Measurements from ENCODE around the gene NPIPB2.

NPIPB2 gene

GRCh38 chr16:11977376-11978041 is 35.7 kb upstream of the NPIPB2 start:
- no peak for TF ChIP-seq RAD21 (IDR thresholded peaks at IDR 0.05; ENCODE audit: low read depth)
- no peak for TF ChIP-seq EGR1 (IDR thresholded peaks at IDR 0.05)
- no peak for TF ChIP-seq CEBPB (IDR thresholded peaks at IDR 0.05)
- no peak for TF ChIP-seq REST (IDR thresholded peaks at IDR 0.05; ENCODE audit: low read depth)
- TF ChIP-seq ZBTB7A (IDR thresholded peaks at IDR 0.05; ENCODE audit: low read depth), result no peak
- no peak for TF ChIP-seq USF1 (IDR thresholded peaks at IDR 0.05)
- no peak for TF ChIP-seq YY1 (IDR thresholded peaks at IDR 0.05; ENCODE audit: low read depth)
- TF ChIP-seq EP300 (IDR thresholded peaks at IDR 0.05; ENCODE audit: borderline replicate concordance), result no peak
- no peak for TF ChIP-seq FOXM1 (IDR thresholded peaks at IDR 0.05; ENCODE audit: borderline replicate concordance, low read depth)
- no peak for TF ChIP-seq CREB1 (IDR thresholded peaks at IDR 0.05; ENCODE audit: low read depth)
- no peak for TF ChIP-seq NFIC (IDR thresholded peaks at IDR 0.05)
- TF ChIP-seq TCF12 (IDR thresholded peaks at IDR 0.05; ENCODE audit: low read depth), result no peak
- no peak for TF ChIP-seq MAX (IDR thresholded peaks at IDR 0.05)
- TF ChIP-seq TEAD4 (IDR thresholded peaks at IDR 0.05), result no peak
- TF ChIP-seq TAF1 (IDR thresholded peaks at IDR 0.05; ENCODE audit: low read depth), result no peak

GRCh38 chr16:11976850-11977375 is 35.1 kb upstream of the NPIPB2 start:
- no peak for TF ChIP-seq REST (IDR thresholded peaks at IDR 0.05; ENCODE audit: low read depth)
- TF ChIP-seq FOXM1 (IDR thresholded peaks at IDR 0.05; ENCODE audit: borderline replicate concordance, low read depth), result no peak
- TF ChIP-seq USF1 (IDR thresholded peaks at IDR 0.05), result no peak
- no peak for TF ChIP-seq TCF12 (IDR thresholded peaks at IDR 0.05; ENCODE audit: low read depth)
- no peak for TF ChIP-seq EGR1 (IDR thresholded peaks at IDR 0.05)
- TF ChIP-seq EP300 (IDR thresholded peaks at IDR 0.05; ENCODE audit: borderline replicate concordance), result no peak

- TF ChIP-seq NFIC (IDR thresholded peaks at IDR 0.05) (no peak), CEBPB (IDR thresholded peaks at IDR 0.05) (no peak), REST (IDR thresholded peaks at IDR 0.05; ENCODE audit: low read depth) (no peak), ZBTB7A (IDR thresholded peaks at IDR 0.05; ENCODE audit: low read depth) (no peak), TCF12 (IDR thresholded peaks at IDR 0.05; ENCODE audit: low read depth) (no peak), TEAD4 (IDR thresholded peaks at IDR 0.05) (no peak), TAF1 (IDR thresholded peaks at IDR 0.05; ENCODE audit: low read depth) (no peak), CREB1 (IDR thresholded peaks at IDR 0.05; ENCODE audit: low read depth) (no peak), USF1 (IDR thresholded peaks at IDR 0.05) (no peak), EGR1 (IDR thresholded peaks at IDR 0.05) (no peak), YY1 (IDR thresholded peaks at IDR 0.05; ENCODE audit: low read depth) (no peak), EP300 (IDR thresholded peaks at IDR 0.05; ENCODE audit: borderline replicate concordance) (no peak), FOXM1 (IDR thresholded peaks at IDR 0.05; ENCODE audit: borderline replicate concordance, low read depth) (no peak), MAX (IDR thresholded peaks at IDR 0.05) (no peak), RAD21 (IDR thresholded peaks at IDR 0.05; ENCODE audit: low read depth) (no peak)
These were observed 31.2 kb upstream of the NPIPB2 start for GRCh38 chr16:11973070-11973469.

GRCh38 chr16:11972128-11972527 is 30.3 kb upstream of the NPIPB2 start:
- TF ChIP-seq NFIC (IDR thresholded peaks at IDR 0.05) (no peak), FOXM1 (IDR thresholded peaks at IDR 0.05; ENCODE audit: borderline replicate concordance, low read depth) (no peak), EP300 (IDR thresholded peaks at IDR 0.05; ENCODE audit: borderline replicate concordance) (no peak), TCF12 (IDR thresholded peaks at IDR 0.05; ENCODE audit: low read depth) (no peak), EGR1 (IDR thresholded peaks at IDR 0.05) (no peak), YY1 (IDR thresholded peaks at IDR 0.05; ENCODE audit: low read depth) (no peak), REST (IDR thresholded peaks at IDR 0.05; ENCODE audit: low read depth) (no peak), CEBPB (IDR thresholded peaks at IDR 0.05) (no peak), ZBTB7A (IDR thresholded peaks at IDR 0.05; ENCODE audit: low read depth) (no peak), MAX (IDR thresholded peaks at IDR 0.05) (no peak), TAF1 (IDR thresholded peaks at IDR 0.05; ENCODE audit: low read depth) (no peak), RAD21 (IDR thresholded peaks at IDR 0.05; ENCODE audit: low read depth) (no peak), CREB1 (IDR thresholded peaks at IDR 0.05; ENCODE audit: low read depth) (no peak), USF1 (IDR thresholded peaks at IDR 0.05) (no peak), TEAD4 (IDR thresholded peaks at IDR 0.05) (no peak)
